Fibroblast of villous mesenchyme (primary cell): ENCODE measurements around the gene CSNK1A1L. TPM values are rescaled to one million over a fixed set of nuclear protein-coding genes. Genes with fewer than 3 reads are reported as not detected.

Experiments used
- DNase-seq: peaks from one replicate; pipeline ENCODE4 v3.0.0-alpha.2; 2010; ENCODE audit warnings: low read depth
- H3K4me3 ChIP-seq: 2 replicates; pipeline ENCODE4 v1.5.1; 2011; ENCODE audit warnings: low read depth, mild to moderate bottlenecking, low read length
- CTCF ChIP-seq: IDR thresholded peaks from 2 replicates; pipeline ENCODE4 v1.5.1; 2012; ENCODE audit warnings: low read depth, mild to moderate bottlenecking, low read length; ENCODE audit not compliant: insufficient read depth
- total RNA-seq: library from RNA; depleted of rRNA; stranded (reverse); fragments of >200 nt; gene quantifications from 2 replicates; pipeline ENCODE4 v1.2.3, GENCODE V29; 2012

CSNK1A1L gene
- total RNA-seq = not detected in 2 replicates

- H3K4me3 ChIP-seq = no peak within 1 kb of the TSS
- TF ChIP-seq CTCF = no peak
- DNase-seq = no peak
These were observed at the start of gene CSNK1A1L for GRCh38 chr13:37105251-37105714. TSS of gene CSNK1A1L (minus strand) at chr13:37105664. CDS start at chr13:37105256, 408 bp downstream.

GRCh38 chr13:37149380-37149779 lies 43.9 kb upstream of the CSNK1A1L start:
- DNase-seq = no peak
- no peak overlapping the region for H3K4me3 ChIP-seq
- no peak for TF ChIP-seq CTCF

- H3K4me3 ChIP-seq = no peak overlapping the region
- no peak for TF ChIP-seq CTCF
- no peak for DNase-seq
These were observed 43.0 kb upstream of the CSNK1A1L start for GRCh38 chr13:37148501-37148900.

GRCh38 chr13:37144661-37145060 lies 39.2 kb upstream of the CSNK1A1L start:
- H3K4me3 ChIP-seq = no peak overlapping the region
- no peak for TF ChIP-seq CTCF
- DNase-seq = no peak

GRCh38 chr13:37143911-37144310 lies 38.4 kb upstream of the CSNK1A1L start:
- no peak for TF ChIP-seq CTCF
- H3K4me3 ChIP-seq = no peak overlapping the region
- DNase-seq = no peak

DNA sequence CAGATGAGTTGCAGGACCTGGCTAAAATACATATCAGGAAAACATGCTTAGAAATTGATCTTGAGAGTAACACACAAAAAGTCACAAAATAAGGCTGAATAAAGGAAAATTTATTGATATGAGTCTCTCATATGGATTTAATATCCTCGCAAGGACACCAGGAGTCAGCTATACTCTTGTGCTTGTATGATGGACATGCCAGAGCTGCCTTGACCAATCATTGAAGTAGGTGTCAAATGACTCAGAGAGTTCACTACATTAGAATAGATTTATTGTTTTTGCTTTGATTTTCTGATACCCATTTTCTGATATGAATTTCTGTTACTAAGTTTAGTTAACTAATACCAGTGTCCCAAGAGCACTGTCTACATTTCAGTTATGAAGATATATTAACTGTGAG lies 37.4 kb upstream of the CSNK1A1L start:
- no peak for DNase-seq
- no peak for TF ChIP-seq CTCF

GRCh38 chr13:37141011-37141410 lies 35.5 kb upstream of the CSNK1A1L start:
- no peak for TF ChIP-seq CTCF
- no peak overlapping the region for H3K4me3 ChIP-seq
- no peak for DNase-seq

More for the DNA sequence above, 37.4 kb upstream of the CSNK1A1L start:
- H3K4me3 ChIP-seq = no peak overlapping the region
